Measurements from ENCODE around the gene LMBR1. TPM values are rescaled to one million over a fixed set of nuclear protein-coding genes. Genes with fewer than 3 reads are reported as not detected.
A peak's percentile ranks its signal among the peaks of the same experiment; 100 is the strongest.

The LMBR1 gene
- polyA plus RNA-seq, 3 donors, result 14.8 to 24.4 (median 21.2) TPM

DNA sequence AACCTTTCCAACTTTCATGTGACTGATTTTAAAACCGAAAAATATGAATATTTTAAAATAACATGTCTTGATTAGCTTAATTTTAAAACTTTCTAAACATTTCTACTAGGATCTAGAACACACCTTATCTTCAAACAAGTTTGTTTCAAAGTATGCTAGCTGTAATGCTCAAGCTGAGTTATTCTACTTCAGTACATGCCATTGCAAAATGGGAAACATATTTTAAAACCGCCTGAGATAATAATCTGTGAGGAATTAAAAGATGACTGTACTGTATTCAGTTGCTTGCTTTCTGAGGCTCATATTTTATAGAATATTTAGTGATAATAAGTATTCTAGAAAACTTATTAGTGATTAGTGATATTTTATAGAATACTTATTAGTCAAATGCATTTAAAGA is 99.6 kb downstream of the LMBR1 start:
- intact Hi-C loops (cut with micrococcal nuclease), result no loop called here
- no peak overlapping the region for H3K4me3 Mint-ChIP-seq
- Histone ChIP-seq H3K4me3 (replicated peaks in 1 of 3; ENCODE audit: low read depth in 2 of 3, low read length in 3 of 3) (no peak overlapping the region), H3K9me3 (replicated peaks in 1 of 2; ENCODE audit: control insufficient read depth in 1 of 2, insufficient read depth in 1 of 2, low read length in 2 of 2) (no peaks in the 10 kb centered on the region), H3K4me2 (replicated peaks; ENCODE audit: extremely low read depth, low read length, poor library complexity, severe bottlenecking) (no peak overlapping the region), H2AFZ (ENCODE audit: insufficient read depth, low read depth, low read length, poor library complexity, severe bottlenecking) (no peak overlapping the region), H3K9ac (ENCODE audit: insufficient read depth, low read length, poor library complexity, severe bottlenecking) (no peak overlapping the region), H3K4me1 (ENCODE audit: control insufficient read depth in 1 of 2, insufficient read depth in 2 of 2, low read length in 2 of 2) (no peaks in the 10 kb centered on the region), H3K79me2 (ENCODE audit: insufficient read depth, low read length) (no peaks in the 10 kb centered on the region), H3K27ac (ENCODE audit: low read depth in 1 of 2, low read length in 2 of 2) (no peak overlapping the region), H3K27me3 (ENCODE audit: control insufficient read depth in 2 of 2, insufficient read depth in 2 of 2, low read length in 2 of 2) (no peaks in the 10 kb centered on the region), H3K36me3 (replicated peaks in 1 of 2; ENCODE audit: control insufficient read depth in 1 of 2, insufficient read depth in 2 of 2, low read length in 2 of 2) (peaks cover 8 to 33% of the 10 kb centered on the region in 2 donors), H4K20me1 (ENCODE audit: insufficient read depth, low read length) (no peaks in the 10 kb centered on the region)
- H3K4me1 Mint-ChIP-seq, result peaks cover 7% of the 10 kb centered on the region
- H3K9me3 Mint-ChIP-seq, result no peaks in the 10 kb centered on the region
- TF ChIP-seq, protein P1, sequence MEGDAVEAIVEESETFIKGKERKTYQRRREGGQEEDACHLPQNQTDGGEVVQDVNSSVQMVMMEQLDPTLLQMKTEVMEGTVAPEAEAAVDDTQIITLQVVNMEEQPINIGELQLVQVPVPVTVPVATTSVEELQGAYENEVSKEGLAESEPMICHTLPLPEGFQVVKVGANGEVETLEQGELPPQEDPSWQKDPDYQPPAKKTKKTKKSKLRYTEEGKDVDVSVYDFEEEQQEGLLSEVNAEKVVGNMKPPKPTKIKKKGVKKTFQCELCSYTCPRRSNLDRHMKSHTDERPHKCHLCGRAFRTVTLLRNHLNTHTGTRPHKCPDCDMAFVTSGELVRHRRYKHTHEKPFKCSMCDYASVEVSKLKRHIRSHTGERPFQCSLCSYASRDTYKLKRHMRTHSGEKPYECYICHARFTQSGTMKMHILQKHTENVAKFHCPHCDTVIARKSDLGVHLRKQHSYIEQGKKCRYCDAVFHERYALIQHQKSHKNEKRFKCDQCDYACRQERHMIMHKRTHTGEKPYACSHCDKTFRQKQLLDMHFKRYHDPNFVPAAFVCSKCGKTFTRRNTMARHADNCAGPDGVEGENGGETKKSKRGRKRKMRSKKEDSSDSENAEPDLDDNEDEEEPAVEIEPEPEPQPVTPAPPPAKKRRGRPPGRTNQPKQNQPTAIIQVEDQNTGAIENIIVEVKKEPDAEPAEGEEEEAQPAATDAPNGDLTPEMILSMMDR (IDR thresholded peaks at IDR 0.05), result no peak
- H3K27me3 Mint-ChIP-seq (ENCODE audit: low read depth in 3 of 3), result peaks cover 0 to 2% (median 2%) of the 10 kb centered on the region in 3 donors
- no peak overlapping the region for H3K27ac Mint-ChIP-seq
- WGBS (ENCODE audit: insufficient coverage), result no CpG with 5 or more reads among the region's 2 CpGs
- no peak for DNase-seq
- H3K36me3 Mint-ChIP-seq, result peaks cover 20 to 26% of the 10 kb centered on the region in 2 donors

DNA sequence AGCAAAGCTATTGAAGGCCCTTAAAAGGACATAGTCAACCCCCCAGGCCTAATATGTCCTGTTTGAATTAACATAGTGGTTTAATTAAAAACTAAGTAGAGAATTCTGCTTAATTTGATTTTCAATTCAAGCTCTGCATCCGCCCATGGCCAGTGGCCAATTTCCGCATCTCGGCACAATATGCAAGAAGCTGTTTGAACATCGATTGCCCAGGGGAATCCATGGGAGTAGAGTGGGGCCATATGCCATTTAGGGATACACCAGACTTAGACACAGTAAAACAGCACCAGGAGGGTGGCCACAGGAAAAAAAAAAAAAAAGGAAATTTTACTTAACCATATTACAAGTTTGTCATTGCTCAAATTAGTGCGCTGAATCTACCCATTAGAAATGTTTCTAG is 100.4 kb downstream of the LMBR1 start:
- Histone ChIP-seq H3K27ac (ENCODE audit: low read depth in 1 of 2, low read length in 2 of 2) (no peak overlapping the region), H3K4me3 (replicated peaks in 1 of 3; ENCODE audit: low read depth in 2 of 3, low read length in 3 of 3) (no peak overlapping the region), H4K20me1 (ENCODE audit: insufficient read depth, low read length) (no peaks in the 10 kb centered on the region), H3K9ac (ENCODE audit: insufficient read depth, low read length, poor library complexity, severe bottlenecking) (no peak overlapping the region), H3K4me1 (ENCODE audit: control insufficient read depth in 1 of 2, insufficient read depth in 2 of 2, low read length in 2 of 2) (no peaks in the 10 kb centered on the region), H3K36me3 (replicated peaks in 1 of 2; ENCODE audit: control insufficient read depth in 1 of 2, insufficient read depth in 2 of 2, low read length in 2 of 2) (peaks cover 8 to 33% of the 10 kb centered on the region in 2 donors), H3K4me2 (replicated peaks; ENCODE audit: extremely low read depth, low read length, poor library complexity, severe bottlenecking) (no peak overlapping the region), H3K79me2 (ENCODE audit: insufficient read depth, low read length) (no peaks in the 10 kb centered on the region), H3K9me3 (replicated peaks in 1 of 2; ENCODE audit: control insufficient read depth in 1 of 2, insufficient read depth in 1 of 2, low read length in 2 of 2) (no peaks in the 10 kb centered on the region), H3K27me3 (ENCODE audit: control insufficient read depth in 2 of 2, insufficient read depth in 2 of 2, low read length in 2 of 2) (no peaks in the 10 kb centered on the region), H2AFZ (ENCODE audit: insufficient read depth, low read depth, low read length, poor library complexity, severe bottlenecking) (no peak overlapping the region)
- H3K36me3 Mint-ChIP-seq, result peaks cover 20 to 26% of the 10 kb centered on the region in 2 donors
- TF ChIP-seq, protein P1 (IDR thresholded peaks at IDR 0.05), result no peak
- H3K27me3 Mint-ChIP-seq (ENCODE audit: low read depth in 3 of 3), result peaks cover 0 to 2% (median 2%) of the 10 kb centered on the region in 3 donors
- no peak for DNase-seq
- no peaks in the 10 kb centered on the region for H3K9me3 Mint-ChIP-seq
- intact Hi-C loops (cut with micrococcal nuclease), result no loop called here
- WGBS (ENCODE audit: insufficient coverage), result 100% methylated on average over 3 of the region's 5 CpGs
- H3K4me1 Mint-ChIP-seq, result peaks cover 7% of the 10 kb centered on the region
- peak overlapping the region in 1 of 7 donors; percentile 55 for H3K27ac Mint-ChIP-seq
- no peak overlapping the region for H3K4me3 Mint-ChIP-seq

Data from CD14-positive monocyte (primary cell).